Measurements from ENCODE around the gene PEX13. TPM values are rescaled to one million over a fixed set of nuclear protein-coding genes. Genes with fewer than 3 reads are reported as not detected.

The PEX13 gene
- total RNA-seq, 4 donors from 2014 or later, result 18.6 to 28.7 (median 23.4) TPM

DNA sequence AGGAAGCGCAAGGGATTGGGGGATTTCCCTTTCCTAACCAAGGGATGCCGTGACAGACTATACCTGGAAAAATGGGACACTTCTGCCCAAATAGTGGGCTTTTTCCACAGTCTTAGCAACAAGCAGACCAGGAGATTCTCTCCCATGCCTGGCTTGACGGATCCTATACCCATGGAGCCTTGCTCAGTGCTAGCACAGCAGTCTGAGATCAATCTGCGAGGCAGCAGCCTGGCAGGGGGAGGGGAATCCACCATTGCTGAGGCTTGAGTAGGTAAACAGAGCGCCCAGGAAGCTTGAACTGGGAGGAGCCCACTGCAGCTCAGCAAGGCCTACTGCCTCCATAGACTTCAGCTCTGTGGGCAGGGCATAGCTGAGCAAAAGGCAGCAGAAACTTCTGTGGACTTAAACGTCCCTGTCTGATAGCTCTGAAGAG is 3.7 kb downstream of the PEX13 start:
- TF ChIP-seq, protein P1, sequence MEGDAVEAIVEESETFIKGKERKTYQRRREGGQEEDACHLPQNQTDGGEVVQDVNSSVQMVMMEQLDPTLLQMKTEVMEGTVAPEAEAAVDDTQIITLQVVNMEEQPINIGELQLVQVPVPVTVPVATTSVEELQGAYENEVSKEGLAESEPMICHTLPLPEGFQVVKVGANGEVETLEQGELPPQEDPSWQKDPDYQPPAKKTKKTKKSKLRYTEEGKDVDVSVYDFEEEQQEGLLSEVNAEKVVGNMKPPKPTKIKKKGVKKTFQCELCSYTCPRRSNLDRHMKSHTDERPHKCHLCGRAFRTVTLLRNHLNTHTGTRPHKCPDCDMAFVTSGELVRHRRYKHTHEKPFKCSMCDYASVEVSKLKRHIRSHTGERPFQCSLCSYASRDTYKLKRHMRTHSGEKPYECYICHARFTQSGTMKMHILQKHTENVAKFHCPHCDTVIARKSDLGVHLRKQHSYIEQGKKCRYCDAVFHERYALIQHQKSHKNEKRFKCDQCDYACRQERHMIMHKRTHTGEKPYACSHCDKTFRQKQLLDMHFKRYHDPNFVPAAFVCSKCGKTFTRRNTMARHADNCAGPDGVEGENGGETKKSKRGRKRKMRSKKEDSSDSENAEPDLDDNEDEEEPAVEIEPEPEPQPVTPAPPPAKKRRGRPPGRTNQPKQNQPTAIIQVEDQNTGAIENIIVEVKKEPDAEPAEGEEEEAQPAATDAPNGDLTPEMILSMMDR (IDR thresholded peaks at IDR 0.05; ENCODE audit: low read depth), result no peak

DNA sequence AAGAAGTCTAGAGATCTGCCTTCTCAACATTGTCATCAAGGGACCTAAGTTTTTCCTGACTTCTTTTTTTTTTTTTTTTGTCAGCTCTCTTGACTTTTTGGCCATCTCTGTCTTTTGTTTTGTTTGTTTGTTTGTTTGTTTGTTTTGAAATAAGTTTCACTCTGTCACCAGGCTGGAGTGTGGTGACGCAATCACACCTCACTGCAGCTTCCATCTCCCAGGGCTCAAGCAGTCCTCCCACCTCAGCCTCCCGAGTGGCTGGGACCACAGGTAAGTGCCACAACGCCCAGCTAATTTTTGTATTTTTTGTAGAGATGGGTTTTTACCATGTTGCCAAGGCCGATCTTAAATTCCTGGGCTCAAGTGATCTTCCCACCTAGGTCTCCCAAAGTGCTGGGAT is 6.2 kb downstream of the PEX13 start:
- TF ChIP-seq, protein P1 (IDR thresholded peaks at IDR 0.05; ENCODE audit: low read depth), result no peak

DNA sequence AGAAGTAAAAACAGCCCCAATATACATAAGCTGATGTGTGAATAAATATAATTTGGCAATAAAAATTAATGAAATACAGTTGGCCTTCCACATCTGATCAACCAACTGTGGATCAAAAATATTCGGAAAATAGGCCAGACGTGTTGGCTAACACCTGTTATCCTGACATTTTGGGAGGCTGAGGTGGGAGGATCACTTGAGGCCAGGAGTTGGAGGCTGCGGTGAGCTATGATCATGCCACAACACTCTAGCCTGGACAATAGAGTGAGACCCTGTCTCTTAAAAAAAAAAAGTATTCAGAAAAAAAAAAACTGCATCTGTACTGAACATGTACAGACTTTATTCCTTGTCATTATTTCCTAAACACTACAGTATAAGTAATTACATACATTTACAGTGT is 12.0 kb downstream of the PEX13 start:
- TF ChIP-seq, protein P1 (IDR thresholded peaks at IDR 0.05; ENCODE audit: low read depth), result no peak

DNA sequence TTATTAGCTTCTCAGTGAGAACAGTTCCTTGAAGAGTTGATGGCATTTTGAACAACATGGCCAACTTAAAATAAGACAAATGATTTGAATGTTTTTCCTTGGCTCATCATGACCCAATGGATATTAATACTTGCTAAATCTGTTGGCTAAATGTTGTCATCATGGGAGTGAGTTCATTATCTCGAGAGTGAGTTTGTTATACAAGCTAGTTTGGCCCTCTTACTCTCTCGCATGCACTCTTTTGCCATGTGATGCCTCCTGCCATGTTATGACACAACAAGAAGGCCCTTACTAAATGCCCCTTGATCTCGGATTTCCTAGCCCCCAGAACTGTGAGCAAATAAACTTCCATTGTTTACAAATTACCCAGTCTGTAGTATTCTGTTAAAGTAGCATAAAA is 25.3 kb downstream of the PEX13 start:
- TF ChIP-seq, protein P1 (IDR thresholded peaks at IDR 0.05; ENCODE audit: low read depth), result no peak

DNA sequence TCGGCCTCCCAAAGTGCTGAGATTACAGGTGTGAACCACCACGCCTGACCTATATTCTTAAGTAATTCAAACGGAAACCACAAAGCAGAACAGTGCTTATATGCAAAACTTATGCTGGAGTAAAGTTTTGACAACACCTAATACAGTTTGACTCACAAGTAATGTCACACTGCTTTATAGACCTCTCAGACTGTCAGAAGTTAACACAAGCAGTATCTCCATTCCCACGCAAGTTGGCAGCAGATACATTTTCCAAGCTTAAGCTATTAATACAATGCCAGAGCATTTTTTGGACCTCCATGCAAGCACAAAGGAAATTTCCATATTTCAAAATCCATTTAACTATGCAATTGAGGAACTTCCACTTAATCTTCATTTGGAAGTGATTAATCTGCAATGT is 27.1 kb downstream of the PEX13 start:
- TF ChIP-seq, protein P1 (IDR thresholded peaks at IDR 0.05; ENCODE audit: low read depth), result no peak

DNA sequence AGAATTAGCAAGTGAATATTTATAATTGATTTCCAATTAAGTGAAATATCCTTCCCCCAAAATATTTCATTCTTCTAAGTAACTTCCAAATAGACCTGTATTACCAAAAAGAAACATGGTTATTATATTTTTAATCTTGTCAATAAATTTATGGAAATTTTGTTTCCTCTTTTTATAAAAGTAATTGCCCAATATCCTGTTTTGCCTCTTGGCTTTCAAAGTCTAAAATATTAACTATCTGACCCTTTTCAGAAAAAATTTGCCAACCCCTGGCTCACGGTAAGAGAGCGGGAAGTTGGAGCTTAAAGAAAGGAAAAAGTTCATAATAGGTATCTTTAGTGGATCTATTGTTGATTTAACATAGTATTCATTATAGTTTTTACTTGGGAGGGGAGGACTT is 27.7 kb downstream of the PEX13 start:
- TF ChIP-seq, protein P1 (IDR thresholded peaks at IDR 0.05; ENCODE audit: low read depth), result no peak

DNA sequence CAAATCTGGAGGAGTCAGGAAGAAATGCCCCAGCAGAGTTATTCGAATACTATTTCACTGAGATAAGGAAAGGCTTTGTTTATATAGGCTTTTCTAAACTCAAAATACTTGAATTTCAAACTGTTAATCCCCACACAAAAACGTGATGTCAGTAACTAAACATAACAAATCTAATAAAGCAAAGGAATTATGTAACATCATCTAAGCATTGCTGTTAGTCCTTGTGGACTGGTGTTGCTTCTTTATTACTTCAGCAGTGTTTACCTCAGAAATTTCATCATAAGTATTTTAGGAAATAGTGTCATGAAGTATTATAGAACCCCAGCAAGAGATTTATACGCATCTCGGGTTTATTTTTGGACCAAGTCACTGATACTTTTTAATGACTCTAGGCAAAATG is 28.5 kb downstream of the PEX13 start:
- TF ChIP-seq, protein P1 (IDR thresholded peaks at IDR 0.05; ENCODE audit: low read depth), result no peak
